Breast epithelium (tissue), 3 donors: ENCODE results near the gene TDRD10.

Experiments
- CTCF ChIP-seq, 3 donors: fragments of 450-650 bp; IDR thresholded peaks; one replicate each; pipeline ENCODE4 v1.5.1; 2016 to 2017; ENCODE audit warnings: antibody characterized with exemption in 3 of 3, mild to moderate bottlenecking in 3 of 3, moderate library complexity in 3 of 3
- POLR2AphosphoS5 ChIP-seq, 3 donors: sonication (generic); formaldehyde crosslinking; IDR thresholded peaks; one replicate each; pipeline ENCODE4 v1.6.1; 2017; ENCODE audit warnings: antibody characterized with exemption in 3 of 3

DNA sequence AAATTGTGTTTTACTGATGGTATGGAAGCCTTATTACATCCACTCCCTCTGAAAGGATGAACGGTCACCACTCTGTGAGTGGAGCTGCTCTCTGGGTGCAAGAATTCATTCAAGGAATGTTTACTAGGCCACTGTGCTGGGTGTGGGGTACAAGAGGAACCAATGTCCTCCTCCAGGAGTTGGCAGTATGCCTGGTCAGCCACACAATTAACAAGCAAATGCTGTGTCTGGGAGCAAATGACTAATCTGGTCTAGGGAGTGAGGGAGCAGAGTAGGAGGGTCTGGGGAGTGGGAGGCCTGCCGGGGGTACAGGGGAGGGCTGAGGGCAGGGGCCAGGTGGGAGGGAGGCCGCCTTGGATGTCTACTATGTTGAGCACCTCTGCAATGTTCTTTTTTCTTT, 27.2 kb upstream of the TDRD10 start:
- TF ChIP-seq POLR2AphosphoS5 (IDR thresholded peaks at IDR 0.05) = no peak
- no peak for TF ChIP-seq CTCF (IDR thresholded peaks at IDR 0.05)
